ENCODE results near the gene DLX6. TPM values are rescaled to one million over a fixed set of nuclear protein-coding genes. Genes with fewer than 3 reads are reported as not detected.

The DLX6 gene
- total RNA-seq, 1 donor from 2014 or later: not detected

DNA sequence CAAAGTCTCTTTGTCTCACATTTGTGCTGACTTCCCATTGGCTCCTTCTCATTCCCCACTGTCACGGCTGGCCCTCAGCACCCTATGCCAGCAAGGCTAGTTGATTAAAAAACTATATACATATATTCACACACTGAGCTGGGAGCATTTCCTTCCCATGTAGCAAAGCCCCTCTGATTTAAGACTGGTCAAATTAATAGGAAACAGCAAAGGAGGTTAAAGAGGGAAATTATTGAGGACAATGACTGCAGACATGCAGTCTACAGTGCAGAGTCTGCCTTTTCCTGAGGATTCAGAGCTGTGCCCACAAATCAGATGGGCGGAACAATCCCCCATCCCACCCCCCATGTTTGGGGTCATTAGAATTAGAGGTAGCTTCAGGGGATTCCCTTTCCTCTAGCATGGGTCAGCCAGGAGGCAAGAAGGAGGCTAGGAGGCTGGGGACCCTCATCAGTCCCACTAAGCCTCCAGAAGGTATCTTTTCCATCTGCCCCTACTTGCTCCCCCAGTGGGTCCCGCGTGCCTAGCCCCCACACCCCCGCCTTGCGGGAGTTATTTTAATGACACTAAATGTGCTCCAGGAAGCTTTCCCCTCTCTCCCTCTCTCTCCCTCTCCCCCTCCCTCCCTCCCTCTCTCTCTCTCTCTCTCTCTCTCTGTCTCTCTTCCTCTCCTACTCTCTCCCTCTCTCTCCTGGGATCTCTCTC, 9.8 kb upstream of the DLX6 start:
- DNase-seq (ENCODE audit: low read depth, low spot score): no peak

DNA sequence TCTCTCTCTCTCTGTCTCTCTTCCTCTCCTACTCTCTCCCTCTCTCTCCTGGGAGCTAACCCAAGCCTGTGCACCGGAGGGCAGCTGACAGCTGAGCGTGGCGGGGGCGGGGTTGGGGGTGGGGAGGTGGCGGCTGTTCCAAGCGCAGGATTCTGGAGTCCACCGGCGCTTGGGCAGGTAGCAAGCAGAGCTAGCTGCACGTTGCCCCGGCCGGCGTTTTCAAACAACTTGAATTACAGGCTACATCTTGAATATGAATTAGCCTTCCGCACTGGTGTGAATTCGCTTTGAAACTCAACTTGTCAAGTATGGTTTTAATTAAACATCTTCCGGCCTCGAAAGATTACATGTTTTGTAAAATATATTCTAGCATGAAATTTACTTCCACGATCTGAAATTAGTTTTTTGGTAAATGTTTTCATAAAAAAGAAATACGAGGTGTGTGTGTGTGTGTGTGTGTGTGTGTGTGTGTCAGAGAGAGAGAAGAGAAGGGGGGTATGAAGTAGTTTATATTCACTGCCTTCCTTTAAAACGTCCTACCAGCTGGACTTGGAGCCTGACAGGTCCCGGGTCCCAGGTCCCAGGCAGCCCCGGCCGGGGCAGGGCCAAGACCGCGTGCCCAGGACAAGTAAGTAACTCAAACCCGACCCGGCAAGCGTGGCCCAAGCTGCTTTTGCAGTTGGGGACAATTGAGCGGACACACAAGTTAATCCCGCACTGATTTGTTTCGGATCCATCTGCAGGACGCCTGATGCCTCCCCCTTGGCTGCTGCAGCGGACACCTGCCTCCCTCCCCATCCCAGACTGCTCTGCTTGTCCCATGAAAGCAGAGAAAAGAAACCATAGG, 9.0 kb upstream of the DLX6 start:
- no peak for DNase-seq (ENCODE audit: low read depth, low spot score)

DNA sequence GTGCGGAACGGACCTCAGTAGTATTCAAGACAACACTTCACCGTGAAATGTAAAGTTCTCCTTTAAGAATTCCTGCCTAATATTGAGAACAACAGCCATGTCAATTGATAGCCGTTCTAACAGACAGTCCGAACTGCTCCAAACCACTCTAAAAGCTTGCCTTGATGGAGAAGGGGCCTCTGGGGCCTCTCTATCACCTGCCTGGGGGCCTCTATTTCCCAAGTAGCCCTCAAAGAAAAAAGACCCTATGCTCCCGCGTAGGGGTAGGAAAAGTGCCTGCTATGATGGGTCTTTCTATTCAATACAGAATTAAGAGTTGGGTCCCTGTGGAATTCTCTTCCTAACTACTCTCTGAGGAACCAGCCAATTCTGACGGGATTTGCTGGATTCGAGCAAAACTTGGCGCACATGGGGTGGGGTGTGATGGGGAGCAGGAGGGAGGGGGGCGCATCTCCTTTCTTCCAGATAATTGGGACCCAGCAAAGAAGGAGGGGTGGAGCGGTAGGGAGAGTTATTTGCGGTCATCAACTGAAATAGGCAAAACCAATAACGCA, 8.3 kb upstream of the DLX6 start:
- DNase-seq (ENCODE audit: low read depth, low spot score): no peak

DNA sequence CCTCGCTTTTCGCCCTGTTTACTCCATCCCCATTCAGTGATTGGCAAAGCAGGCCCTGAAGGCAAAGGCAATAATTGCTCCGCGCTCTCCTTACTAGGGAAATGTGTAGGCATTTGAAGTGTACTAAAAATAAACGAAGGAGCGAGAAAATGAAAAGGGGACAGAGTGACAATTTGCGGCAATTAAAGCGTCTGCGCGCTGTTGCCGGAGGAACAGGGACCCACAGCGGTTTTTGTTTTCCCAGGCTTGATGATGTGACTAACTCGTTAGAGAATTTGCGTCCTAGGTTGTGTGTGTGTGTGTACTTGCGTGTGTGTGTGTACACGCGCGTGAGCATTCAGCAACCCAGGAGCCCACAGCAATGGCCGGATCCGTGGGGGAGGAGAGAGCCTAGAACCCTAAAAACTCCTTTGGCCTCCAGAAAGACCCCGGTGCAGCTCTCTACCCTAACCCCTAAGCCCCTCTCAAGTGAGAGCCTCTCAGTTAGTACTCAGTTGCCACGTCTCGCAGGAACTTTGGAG, 7.8 kb upstream of the DLX6 start:
- DNase-seq (ENCODE audit: low read depth, low spot score): no peak

DNA sequence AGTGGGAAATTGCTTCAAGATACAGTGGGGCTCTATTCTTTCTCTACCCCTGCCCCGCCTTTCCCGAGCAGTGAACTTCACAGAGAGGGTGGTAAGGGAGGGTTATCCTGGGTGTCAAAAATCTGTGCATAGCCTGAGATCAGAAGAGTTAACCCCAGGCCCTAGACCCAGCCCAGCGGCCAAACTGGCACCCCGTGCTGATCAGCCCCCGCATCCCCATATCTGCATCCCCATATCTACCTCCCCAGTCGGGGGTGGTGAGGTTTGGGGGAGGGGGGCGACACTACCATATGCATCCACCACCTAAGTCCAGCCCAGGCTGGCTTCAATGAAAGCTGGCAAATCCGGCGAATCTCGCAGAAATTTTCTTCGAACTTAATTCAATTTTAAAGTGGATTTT, 7.0 kb upstream of the DLX6 start:
- DNase-seq (ENCODE audit: low read depth, low spot score): no peak

DNA sequence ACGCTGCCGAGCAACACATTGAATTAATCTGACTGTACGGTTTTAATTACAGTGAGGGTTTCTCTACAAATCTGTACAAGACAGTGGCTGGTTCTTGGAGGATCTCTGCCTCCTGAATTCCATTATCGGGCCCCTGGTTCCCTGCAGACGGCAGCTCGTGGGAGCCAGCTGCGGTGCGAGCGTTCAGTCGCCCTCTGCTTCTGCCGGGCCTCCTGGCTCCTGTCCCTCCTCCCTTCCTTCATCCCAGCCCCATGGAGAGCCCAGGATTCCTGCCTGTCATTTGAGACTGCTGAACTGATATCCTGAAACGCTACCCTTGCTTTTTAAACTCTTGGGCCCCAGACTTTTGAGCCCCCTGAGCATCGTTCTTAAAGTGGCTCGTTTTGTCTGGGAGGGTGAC, 6.6 kb upstream of the DLX6 start:
- DNase-seq (ENCODE audit: low read depth, low spot score): no peak

DNA sequence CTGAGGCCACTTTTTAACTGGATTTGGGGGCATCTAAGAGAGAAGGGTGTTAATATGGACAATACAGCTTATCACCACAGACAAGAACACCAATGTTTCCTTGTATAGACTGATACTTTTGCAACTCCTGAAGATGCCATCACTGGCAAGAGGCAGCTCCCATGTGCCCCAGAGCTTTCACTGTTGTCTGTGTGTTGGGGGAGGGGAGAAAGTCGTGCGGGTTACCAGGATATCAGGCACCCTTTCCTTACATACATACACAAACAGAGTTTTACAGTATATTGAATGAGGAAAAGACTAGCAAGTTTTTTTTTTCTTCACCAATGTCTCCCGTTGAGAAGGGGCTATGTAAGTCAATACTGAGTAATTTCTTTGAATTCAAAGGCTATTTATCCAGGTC, 4.1 kb upstream of the DLX6 start:
- DNase-seq (ENCODE audit: low read depth, low spot score): no peak

DNA sequence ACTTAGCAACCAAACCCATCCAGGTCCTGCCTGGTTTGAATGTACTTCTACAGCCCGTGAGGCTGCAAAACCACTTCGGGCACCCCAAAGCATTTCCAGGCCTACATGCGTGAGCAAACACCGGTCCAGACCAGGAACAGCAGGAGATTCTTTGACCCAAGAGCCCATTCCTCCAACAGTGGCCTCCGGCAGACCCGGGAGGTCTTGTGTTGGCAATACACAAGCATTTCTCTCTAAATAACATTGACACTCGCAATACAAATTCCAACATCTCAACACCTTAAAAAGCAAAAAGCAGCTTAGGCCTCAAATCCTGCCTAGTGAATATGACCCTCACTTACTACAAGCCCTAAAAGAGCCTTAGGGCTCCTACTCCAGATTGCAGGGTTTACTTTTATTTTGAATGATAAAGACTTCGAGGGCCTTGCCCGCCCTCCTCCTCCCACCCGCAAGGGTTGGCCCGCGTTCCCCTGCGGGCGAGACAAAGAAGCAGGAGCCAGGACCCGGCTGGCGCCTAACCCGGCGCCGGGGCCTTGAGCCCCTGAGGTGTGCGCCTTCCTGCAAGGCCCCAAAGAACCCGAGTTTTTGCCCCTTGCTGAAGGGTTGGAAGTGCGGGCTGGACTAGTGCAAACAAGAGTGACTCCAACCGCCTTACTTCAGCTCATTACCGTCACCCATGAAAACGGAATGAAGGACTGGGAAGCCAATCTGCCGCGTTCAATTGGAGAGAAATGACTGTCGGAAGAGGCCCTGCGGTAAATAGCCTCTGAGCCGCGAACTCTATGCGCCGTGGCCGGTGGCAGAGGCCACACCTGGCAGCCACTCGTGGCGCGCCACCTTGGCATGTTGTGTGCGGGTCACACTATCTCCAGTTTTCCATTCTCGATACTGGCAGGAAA, 3.4 kb upstream of the DLX6 start:
- DNase-seq (ENCODE audit: low read depth, low spot score): no peak

DNA sequence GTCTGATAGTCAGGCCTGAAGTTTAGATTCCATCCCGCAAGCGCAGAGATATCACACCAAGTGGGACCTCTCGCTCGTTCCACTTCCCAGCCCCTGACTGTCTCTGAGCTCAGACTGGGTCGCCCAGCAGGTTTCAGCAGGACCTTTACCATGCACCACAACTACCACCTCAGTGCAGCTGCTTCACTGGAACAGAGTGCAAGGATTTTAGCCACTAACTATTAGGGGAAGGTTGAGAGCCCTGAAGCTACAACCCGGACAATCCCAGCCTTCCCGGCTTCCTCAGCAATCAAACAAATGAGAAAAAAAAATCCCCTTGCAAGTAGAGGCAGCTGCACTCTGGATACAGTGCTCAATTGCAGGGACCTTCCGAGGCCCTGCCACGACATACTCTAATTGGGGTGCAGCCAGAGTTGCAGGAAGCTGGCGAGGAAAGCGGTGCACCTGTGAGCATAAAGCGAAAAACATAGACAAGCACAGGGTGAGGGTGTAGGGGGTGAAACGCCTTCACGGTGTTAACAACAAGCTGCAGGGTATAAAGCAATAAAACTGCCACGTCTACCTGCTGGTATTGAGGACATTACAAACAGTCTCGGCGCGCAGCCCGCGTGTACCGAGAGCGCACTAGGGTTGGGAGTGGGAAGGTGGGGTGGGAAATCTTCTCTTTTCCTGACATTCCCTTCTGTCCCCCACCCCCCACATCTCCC, 2.6 kb upstream of the DLX6 start:
- no peak for DNase-seq (ENCODE audit: low read depth, low spot score)

DNA sequence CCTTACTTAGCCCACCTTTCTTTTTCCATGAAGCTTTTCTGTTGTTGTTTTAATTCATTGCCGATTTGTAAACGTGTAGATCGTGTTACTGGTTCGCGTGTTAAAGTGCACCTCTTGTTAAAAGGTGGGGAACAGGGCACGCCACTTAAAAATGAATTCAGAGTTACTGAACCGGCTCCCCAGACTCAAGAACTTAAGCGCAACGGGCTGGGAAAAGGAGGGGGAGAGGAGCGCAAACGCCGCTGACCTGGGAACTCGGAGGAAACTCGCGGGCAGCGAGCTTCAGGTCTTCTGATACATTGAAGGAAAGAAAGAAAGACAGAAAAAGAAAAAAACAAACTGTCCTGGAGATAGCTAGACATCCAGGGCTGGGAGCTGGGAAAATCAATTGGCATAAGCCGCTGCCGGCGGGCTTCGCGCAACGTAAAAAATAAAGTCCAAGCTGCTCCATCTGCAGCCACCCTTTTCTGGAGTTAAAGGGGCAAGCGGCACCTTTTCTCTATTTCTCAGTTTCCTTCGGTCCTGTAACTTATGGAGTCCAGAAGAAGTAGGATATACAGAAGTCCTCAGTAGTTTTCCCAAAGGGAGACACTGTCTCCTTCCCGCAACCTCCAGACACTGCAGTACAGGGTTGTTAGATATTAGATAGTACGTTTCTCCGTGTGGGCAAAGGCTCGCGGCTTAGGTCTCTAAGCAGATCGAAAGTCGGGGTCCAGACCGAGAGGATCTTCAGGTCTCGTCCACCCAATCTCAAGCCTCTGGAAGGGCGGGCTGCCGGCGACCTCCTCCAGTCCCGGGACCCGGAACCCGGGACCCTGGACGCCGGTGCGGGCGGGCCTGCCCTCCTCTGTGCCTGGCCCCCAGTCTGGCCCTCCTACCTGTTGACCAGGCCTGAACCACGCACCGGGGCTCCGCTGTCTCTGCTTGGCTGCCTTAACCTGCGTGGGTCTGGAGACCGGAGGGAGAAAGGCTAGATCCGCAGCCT, 1.8 kb upstream of the DLX6 start:
- DNase-seq (ENCODE audit: low read depth, low spot score): no peak

DNA sequence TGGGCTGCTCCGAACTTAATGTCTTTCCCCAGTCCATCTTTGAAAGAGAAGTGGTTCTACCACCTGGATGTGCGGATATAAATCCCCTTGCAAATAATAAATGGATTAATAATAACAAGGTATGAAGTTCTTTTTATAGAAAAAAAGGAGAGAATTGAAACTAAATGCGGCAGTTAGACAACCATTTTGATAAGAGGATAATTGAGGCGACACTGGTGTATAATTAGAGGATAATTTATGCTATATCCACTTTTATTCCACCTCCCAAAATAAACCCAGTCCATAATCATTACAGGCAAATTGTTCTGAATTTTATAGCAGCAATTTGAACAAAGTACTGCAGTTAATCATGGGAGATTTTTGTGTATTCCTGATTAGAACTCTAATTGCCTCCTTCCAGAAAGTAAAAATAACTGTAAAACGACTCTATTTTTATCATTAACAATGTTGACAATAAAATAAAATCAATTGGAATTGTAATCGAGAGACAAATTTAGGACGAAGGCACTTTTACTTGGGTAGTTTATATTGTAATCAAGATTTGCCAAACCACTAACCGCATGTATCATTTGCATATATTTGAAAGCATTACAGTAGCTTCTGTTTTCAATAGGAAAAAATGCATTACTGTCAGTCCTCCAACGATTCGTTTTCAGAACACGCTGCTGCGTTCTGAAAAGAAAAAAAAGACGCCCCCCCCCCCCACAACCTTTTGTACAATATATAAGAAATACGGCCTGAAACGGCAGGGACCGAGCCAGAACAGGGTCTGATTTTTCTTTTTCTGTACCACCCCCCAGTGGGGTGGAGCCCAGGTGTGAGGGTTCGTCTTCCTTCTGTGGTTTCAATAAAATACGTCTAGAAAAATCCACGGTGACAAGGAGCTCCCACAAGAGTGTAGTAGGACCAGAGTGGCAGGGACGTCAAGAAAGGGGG, 838 bp upstream of the DLX6 start:
- DNase-seq (ENCODE audit: low read depth, low spot score): no peak

DNA sequence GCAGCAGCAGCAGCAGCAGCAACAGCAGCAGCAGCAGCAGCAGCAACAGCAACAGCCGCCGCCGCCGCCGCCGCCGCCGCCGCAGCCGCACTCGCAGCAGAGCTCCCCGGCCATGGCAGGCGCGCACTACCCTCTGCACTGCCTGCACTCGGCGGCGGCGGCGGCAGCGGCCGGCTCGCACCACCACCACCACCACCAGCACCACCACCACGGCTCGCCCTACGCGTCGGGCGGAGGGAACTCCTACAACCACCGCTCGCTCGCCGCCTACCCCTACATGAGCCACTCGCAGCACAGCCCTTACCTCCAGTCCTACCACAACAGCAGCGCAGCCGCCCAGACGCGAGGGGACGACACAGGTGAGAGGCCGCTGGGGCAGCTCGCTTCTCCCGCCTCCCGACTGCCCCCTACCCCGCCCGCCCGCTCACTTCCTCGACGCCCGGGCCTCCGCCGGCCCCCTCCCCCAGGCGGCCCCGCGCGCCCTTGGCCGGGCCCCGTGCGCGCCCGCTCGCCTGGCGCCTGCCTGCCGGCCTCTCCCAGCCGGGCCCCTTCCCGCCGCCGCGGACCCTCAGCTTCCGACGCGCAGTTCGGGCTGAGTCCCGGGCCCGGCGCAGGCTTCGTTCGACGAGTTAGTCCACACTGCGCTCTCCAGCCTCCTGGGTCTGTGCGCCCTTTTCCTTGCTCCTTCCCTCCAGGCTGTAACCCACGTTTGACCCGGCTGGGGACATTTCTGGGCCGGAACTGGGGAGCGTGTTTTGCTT, 882 bp downstream of the DLX6 start:
- DNase-seq (ENCODE audit: low read depth, low spot score): no peak

DNA sequence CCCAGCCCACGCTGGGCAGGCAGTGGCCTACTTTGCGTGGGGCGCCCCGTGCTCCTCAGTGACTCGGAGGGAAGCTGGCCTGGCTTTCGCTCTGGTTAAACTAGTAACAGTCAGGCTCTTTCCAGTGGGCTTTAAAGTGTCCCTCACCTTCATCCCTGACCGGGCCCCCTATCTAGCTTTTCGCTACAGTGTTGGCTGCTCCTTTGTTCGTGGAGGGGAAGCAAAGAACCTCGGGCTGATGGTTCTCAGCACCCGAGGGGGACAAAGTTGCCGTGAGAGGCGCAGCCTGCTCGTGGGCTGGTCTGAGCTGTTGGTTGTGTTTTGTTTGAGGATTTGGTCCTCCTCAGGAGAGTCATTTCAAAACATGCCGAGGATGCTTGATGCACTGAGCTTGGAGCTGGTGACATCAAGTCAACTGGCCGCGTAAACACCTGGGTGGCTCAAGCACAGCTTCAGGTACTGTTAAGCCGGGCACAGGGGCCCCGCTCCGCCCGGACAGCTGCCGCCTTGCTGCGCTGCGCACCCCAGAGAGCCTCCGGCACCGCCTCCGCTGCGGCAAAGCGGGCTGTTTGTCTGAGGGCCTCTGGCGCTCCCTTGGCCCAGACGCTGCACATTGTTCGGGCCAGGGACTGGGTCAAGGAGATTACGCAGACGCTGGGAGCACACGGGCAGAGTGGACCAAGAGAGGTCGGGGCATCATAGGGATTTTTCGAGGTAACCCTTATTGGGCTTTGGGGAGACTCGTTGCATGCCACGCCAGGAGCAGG, 1.6 kb downstream of the DLX6 start:
- no peak for DNase-seq (ENCODE audit: low read depth, low spot score)

DNA sequence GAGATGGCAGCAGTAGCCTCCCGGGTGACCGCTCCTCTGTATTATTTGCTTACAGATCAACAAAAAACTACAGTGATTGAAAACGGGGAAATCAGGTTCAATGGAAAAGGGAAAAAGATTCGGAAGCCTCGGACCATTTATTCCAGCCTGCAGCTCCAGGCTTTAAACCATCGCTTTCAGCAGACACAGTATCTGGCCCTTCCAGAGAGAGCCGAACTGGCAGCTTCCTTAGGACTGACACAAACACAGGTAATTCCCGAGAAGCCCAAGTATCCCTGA, 2.2 kb downstream of the DLX6 start:
- DNase-seq (ENCODE audit: low read depth, low spot score): no peak

DNA sequence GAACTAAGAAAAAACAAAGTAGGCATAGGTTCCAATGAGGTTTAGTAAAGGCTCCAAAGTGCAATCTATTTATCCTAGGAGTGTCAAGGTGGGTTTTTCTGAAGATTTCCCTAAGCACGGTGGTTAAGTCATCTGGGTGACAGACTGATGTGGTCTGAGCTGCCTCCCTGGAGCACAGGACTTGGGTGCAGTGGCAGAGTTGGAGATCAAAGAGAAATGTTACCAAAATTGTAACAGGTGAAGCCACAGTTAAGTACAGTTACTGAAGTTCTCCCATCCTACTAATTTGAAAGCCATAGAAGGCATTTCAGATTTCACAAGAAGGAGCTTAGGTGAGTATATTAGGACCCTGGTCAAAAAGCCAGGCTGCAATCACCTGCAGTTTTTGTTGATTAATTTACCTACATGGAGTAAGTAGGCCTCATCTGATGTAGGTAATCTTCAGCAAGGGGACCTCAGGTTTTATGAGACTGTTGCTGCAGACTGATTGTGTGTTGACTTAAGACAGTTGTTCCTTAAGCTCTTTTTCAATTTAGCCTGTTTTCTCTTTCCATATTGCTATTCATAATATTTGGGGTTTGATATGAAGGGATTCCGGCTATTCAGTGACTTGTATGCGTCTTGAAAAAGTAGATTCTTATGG, 3.0 kb downstream of the DLX6 start:
- DNase-seq (ENCODE audit: low read depth, low spot score): no peak

All from pulmonary artery endothelial cell (primary cell).